Germinal center (tissue), 1 donor: ENCODE measurements around the gene LYST.
"Not testable (repeated sequence)": the region's sequence is repeated elsewhere in the genome, so short reads cannot be mapped to it uniquely, and the experiment has no call there.

Experiments
- DNase-seq: peaks from one replicate; pipeline ENCODE4 v3.0.0; 2012; ENCODE audit warnings: mixed read lengths, low spot score

Gene LYST

GRCh38 chr1:235758931-235759330, 107.8 kb downstream of the LYST start:
- no peak for DNase-seq

- no peak for DNase-seq
Measured at GRCh38 chr1:235757587-235758096, 109.1 kb downstream of the LYST start.

- not testable (repeated sequence) for DNase-seq
Measured at GRCh38 chr1:235754186-235754585, 112.5 kb downstream of the LYST start.

GRCh38 chr1:235749755-235750300, 116.9 kb downstream of the LYST start:
- DNase-seq, result no peak

- no peak for DNase-seq
Measured at GRCh38 chr1:235748747-235749146, 118.0 kb downstream of the LYST start.

GRCh38 chr1:235746245-235746644, 120.5 kb downstream of the LYST start:
- DNase-seq, result no peak

- no peak for DNase-seq
Measured at GRCh38 chr1:235745503-235746136, 121.1 kb downstream of the LYST start.

- DNase-seq, result no peak
Measured at GRCh38 chr1:235742914-235743599, 123.6 kb downstream of the LYST start.

GRCh38 chr1:235741294-235741693, 125.4 kb downstream of the LYST start:
- DNase-seq, result no peak

GRCh38 chr1:235739631-235740030, 127.1 kb downstream of the LYST start:
- no peak for DNase-seq

GRCh38 chr1:235739124-235739523, 127.6 kb downstream of the LYST start:
- DNase-seq, result no peak

GRCh38 chr1:235737751-235738150, 129.0 kb downstream of the LYST start:
- DNase-seq, result no peak

- no peak for DNase-seq
Measured at GRCh38 chr1:235736263-235736662, 130.4 kb downstream of the LYST start.

GRCh38 chr1:235735621-235736020, 131.1 kb downstream of the LYST start:
- DNase-seq, result no peak

- DNase-seq, result no peak
Measured at GRCh38 chr1:235734335-235734734, 132.4 kb downstream of the LYST start.

- DNase-seq, result no peak
Measured at GRCh38 chr1:235730007-235730406, 136.7 kb downstream of the LYST start.

GRCh38 chr1:235726557-235726956, 140.1 kb downstream of the LYST start:
- no peak for DNase-seq

GRCh38 chr1:235725434-235725833, 141.3 kb downstream of the LYST start:
- no peak for DNase-seq

- DNase-seq, result no peak
Measured at GRCh38 chr1:235724730-235725129, 142.0 kb downstream of the LYST start.

- DNase-seq, result no peak
Measured at GRCh38 chr1:235722858-235723257, 143.8 kb downstream of the LYST start.

GRCh38 chr1:235721982-235722381, 144.7 kb downstream of the LYST start:
- DNase-seq, result no peak

- DNase-seq, result no peak
Measured at GRCh38 chr1:235720544-235720943, 146.2 kb downstream of the LYST start.

GRCh38 chr1:235714205-235714897, 152.4 kb downstream of the LYST start:
- DNase-seq, result no peak
